ENCODE data around the gene ARHGAP27.

Gene ARHGAP27

DNA sequence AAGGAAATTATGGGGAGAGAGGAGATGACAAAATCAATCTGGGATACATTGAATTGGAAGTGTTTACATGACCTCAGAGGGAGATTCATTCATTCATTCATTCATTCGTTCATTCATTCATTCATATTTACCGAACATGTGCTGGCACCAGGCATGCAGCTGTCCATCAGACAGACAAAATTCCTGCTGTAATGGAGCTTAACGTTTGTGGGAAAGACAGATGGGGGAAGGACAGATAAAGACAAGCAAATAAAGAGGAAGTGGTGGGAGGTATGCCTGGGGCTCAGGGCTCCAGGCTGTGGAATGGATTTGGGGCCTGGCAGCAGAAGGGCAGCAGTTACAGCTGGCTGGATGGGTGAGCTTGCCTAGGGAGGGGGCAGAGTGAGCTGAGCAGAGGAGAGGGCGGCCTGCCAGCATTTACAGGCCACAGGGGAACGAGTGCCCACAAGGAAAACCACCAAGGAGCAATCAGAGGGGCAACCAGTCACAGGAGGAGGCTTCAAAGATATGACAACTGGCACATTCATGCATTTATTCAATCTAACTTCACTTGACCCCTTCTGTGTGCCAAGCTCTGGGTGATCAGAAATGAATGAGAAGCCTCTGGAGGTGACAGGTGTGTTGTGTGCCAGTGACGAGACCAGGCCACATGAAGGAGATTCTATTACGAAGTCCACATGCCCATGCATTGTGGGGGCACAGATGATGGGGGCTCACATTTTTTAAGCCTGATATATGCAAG is 48.5 kb downstream of the ARHGAP27 start:
- no peak for DNase-seq

GRCh38 chr17:45383003-45383402 is 49.7 kb downstream of the ARHGAP27 start:
- no peak for DNase-seq

GRCh38 chr17:45382226-45382625 is 50.4 kb downstream of the ARHGAP27 start:
- DNase-seq, result no peak

- DNase-seq, result no peak
Measured at GRCh38 chr17:45380991-45381390, 51.7 kb downstream of the ARHGAP27 start.

GRCh38 chr17:45380046-45380765 is 52.5 kb downstream of the ARHGAP27 start:
- DNase-seq, result no peak

- DNase-seq, result no peak
Measured at GRCh38 chr17:45377401-45377800, 55.3 kb downstream of the ARHGAP27 start.

- DNase-seq, result no peak
Measured at GRCh38 chr17:45376171-45377005, 56.3 kb downstream of the ARHGAP27 start.

DNA sequence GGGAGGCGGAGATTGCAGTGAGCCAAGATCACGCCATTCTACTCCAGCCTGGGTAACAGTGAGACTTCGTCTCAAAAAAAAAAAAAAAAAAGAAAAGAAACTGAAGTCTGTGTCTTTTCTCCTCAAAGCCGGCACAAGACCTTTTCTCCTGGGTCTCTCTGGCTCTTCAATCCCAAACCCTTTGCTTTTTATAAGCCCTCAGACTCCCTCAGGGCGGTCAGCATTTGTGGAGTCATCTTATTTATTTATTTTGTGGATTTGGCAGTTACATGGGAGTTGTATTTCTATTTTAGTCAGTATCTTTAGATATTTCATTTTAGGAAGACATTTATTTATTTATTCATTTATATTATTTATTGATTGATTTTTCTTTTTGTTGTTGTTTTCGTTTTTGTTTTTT is 58.2 kb downstream of the ARHGAP27 start:
- DNase-seq, result peak; percentile 15

GRCh38 chr17:45372325-45372869 is 60.3 kb downstream of the ARHGAP27 start:
- DNase-seq, result peak; percentile 74

DNA sequence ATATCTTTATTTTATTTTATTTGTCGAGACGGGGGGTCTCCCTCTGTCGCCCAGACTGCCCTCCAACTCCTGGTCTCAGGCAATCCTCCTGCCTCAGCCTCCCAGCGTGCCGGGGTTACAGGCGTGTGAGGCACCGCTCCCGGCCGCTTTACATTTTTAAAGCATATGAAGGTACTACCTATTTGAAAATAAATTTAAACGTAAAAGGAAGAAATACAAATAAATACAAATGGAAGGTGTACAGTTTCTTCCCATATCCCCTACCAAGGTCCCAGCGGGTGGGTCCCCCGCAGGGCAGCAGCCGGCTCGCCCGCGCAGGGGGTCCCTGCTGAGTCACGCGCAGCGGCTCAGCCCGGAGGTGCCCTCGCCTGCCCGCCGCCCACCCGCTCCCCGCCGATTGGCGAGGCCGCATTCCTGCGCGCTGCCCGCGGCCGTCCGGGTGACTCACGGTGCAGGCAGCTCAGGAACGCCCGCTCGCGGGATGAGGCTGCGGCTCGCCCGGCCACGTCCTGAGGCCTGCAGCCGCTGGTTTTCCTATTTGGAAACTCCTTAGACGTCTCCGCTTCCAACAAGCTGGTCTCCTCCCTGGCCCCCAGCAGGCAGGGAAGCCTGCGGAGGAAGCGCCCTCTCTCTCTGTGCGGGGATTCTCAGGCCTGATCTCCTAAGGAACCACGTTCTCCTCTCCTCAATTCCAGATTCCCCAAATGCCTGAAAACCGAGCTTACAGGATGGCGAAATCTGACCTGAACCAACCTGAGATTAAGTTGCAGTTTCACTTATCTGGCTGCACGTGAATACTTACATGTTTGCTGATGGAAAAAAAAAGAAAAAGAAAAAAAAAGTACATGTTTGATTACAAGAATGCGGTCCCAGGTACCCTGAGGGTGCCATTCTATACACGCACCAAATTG is 61.0 kb downstream of the ARHGAP27 start:
- DNase-seq, result peak; percentile 100

DNA sequence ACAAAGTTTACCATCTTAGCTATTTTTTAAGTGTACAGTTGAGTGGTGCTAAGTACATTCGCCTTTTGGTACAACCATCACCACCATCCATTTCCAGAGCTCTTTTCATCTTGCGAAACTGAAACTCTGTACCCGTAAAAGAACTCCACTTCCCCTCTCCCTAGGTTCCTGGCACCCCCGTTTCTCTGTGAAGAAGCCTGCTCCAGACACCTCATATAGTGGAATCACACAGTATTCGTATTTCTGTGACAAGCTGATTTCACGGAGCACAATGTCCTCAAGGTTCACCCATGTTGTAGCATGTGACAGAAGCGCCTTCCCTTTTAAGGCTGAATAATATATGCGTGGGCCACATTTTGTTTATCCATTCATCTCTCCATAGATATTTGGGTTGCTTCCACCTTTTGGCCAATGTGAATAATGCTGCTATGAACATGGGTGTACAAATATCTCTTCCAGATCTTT is 61.7 kb downstream of the ARHGAP27 start:
- peak; percentile 54 for DNase-seq

DNA sequence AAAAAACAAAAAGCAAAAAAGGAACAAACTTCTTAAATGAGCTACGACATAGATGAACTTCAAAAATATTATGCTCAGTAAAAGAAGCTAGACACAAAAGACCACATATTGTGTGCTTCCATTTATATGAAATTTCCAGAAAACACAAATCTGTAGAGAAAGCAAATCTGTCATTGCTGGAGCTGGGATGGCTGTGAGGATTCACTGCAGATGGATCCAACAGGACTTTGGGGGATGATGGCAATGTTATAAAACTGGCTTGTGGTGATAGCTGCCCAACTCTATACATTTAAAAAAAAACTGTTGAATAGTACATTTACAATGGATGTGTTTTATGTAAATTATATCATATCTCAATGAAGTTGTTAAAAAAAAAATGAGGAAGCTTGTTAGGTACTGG is 63.2 kb downstream of the ARHGAP27 start:
- peak; percentile 23 for DNase-seq

- DNase-seq, result no peak
Measured at GRCh38 chr17:45368651-45369050, 64.0 kb downstream of the ARHGAP27 start.

DNA sequence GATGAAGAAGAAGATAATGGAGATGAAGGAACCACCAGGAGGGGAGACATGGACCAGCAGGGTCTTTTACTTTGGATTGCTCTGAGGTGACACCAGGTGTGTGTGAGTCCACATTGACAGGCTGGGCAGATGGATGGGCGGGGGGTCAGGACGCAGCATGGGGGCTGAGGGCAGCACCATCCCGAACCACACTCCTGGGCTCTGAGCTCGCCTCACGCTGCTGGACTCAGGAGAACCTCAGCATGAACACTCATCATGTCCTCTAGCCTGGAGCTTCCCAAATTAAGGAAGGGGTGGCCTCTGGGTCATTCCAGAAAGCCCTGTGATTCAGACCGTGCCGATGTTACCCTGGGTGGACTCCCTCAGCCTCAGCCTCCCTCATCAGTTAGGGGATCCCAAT is 65.5 kb downstream of the ARHGAP27 start:
- DNase-seq, result peak; percentile 42

DNA sequence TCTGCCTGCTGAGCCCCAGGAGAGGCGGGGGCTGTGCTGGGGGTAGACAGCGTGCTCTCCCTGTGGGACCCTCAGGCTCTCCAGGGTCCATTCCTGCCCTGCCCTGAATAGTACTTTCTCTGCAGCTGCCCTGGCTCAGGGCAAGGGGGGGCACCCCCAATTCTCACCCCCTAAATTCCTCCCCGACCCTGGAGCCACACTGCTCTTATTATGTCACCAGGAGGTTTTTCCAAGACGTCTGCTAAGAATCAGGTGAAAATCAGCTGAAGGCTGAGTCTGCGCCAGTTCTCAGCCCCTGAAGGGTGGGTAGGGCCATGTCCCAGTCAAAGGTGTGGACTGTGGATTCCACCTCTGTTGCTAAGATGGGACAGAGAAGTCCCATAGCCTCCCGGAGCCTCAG is 66.0 kb downstream of the ARHGAP27 start:
- peak; percentile 46 for DNase-seq

DNA sequence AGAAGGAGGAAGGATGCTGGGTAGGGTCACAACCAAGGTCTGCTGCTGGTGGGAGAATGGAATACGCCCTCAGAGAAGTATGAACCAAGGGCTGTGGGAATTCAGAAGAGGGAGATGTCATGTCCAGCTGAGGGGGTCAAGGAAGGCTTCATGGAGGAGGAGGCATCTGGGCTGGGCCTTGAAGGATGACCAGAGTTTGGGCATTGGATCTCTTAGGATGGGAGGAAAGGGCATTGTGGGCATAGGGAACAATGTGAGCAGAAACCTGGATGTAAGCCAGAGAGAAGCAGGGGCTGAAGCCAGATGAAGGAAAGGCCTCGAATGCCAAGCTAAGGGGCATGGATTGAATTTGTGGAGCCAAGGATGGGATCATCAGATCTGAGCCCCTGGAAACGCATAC is 66.6 kb downstream of the ARHGAP27 start:
- no peak for DNase-seq

DNA sequence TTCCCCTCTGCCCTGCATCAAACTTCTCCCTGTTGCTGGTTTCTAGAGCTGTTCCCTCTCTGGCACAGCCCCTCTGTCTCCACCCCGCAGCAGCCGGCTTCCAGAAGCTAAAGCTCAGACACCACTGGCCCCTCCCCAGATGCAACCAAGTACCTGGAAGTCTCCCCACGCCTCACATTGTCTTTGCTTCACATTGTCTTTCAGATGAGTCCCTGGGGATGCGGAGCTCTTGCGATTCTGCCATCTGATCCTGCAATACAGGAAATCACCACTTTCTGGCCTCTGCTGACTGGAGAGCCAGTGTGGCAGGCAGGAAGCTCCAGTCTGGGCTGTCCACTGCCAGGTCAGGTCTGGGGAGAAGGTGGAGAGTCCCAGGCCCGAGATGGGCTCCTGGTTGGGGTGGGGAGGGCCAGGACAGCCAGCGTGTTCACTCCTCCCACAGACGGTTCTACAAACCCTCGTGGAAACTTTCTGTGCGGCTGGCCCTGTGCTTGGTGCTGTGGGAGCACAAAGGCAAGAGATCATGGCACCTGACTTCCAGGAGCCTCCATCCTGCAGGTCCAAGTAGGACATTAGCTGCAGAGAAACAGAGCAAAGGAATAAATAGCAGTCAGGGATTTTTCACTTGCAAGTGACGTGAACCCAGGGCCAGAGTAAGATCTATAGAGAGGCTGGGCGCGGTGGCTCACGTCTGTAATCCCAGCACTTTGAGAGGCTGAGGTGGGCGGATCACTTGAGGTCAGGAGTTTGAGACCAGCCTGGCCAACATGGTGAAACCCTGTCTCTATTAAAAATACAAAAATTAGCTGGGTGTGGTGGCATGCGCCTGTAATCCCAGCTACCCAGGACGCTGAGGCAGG is 67.9 kb downstream of the ARHGAP27 start:
- DNase-seq, result peak; percentile 82

DNA sequence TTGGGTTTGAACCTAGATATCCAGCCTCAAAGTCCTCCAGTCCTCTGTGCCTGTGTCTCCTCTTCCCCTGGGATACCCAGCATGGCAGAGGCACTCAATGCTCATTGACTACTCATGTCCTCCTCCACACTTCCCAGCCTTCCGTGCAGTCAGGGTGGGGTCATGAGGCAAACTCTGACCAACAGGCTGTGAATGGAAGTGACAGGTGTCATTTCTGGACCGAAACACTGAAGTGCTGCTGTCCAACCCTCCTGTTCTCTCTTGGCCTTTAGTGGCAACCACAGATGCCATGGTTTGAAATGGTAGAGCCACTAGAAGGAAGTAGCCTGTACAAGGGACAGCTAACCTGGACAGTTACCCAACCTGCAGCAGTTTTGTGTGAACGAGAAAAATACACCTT is 69.2 kb downstream of the ARHGAP27 start:
- peak; percentile 41 for DNase-seq

DNA sequence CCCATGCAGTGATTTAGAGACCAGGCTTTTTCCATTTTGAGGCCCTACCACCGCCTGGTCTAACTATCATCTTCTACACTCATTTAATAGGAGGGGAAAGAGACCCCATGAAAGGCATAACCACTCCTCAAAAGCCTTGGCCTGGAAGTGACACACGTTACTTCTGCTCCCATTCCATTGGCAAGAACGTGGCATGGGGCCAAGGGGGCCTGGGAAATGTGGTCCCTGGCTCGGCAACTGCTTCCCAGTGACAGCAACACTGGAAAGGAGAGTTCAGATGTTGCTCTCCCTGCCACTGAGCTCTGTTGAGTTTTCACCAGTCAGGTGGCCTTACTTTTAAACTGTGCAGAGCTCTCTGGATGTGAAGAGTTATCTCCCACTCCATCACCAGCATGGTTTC is 70.7 kb downstream of the ARHGAP27 start:
- DNase-seq, result peak; percentile 46

DNA sequence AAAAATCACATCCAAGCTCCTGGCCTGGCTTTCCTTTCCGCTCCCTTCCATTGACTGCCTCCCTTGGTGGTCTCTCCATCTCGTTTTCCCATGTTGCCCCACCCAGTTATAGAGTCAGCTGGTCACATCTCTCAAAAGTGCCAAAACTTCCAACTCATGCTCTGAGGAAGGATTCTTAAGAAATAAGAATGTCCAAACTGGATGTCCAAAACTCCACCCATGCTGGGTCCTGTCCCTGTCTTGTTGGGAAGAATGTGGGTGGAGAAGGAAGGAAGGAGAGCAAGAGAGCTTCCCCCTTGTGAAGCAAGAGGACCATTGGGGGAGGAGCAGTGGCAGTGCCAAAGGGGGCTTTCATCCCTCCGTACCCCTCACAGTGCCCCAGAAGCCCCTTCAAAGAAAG is 71.2 kb downstream of the ARHGAP27 start:
- DNase-seq, result peak; percentile 13

All from islet precursor cell (in vitro differentiated cells).